LNCAP (cell line): Measurements from ENCODE around the gene SNED1.

Experiments
- TF ChIP-seq, protein P1 (sequence below): fragments of 450-650 bp; IDR thresholded peaks from 2 replicates; pipeline ENCODE4 v1.5.1; 2017; ENCODE audit warnings: mild to moderate bottlenecking

SNED1 gene

GRCh38 chr2:240999873-241000541 lies 1.6 kb downstream of the SNED1 start:
- TF ChIP-seq, protein P1, sequence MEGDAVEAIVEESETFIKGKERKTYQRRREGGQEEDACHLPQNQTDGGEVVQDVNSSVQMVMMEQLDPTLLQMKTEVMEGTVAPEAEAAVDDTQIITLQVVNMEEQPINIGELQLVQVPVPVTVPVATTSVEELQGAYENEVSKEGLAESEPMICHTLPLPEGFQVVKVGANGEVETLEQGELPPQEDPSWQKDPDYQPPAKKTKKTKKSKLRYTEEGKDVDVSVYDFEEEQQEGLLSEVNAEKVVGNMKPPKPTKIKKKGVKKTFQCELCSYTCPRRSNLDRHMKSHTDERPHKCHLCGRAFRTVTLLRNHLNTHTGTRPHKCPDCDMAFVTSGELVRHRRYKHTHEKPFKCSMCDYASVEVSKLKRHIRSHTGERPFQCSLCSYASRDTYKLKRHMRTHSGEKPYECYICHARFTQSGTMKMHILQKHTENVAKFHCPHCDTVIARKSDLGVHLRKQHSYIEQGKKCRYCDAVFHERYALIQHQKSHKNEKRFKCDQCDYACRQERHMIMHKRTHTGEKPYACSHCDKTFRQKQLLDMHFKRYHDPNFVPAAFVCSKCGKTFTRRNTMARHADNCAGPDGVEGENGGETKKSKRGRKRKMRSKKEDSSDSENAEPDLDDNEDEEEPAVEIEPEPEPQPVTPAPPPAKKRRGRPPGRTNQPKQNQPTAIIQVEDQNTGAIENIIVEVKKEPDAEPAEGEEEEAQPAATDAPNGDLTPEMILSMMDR, result no peak

DNA sequence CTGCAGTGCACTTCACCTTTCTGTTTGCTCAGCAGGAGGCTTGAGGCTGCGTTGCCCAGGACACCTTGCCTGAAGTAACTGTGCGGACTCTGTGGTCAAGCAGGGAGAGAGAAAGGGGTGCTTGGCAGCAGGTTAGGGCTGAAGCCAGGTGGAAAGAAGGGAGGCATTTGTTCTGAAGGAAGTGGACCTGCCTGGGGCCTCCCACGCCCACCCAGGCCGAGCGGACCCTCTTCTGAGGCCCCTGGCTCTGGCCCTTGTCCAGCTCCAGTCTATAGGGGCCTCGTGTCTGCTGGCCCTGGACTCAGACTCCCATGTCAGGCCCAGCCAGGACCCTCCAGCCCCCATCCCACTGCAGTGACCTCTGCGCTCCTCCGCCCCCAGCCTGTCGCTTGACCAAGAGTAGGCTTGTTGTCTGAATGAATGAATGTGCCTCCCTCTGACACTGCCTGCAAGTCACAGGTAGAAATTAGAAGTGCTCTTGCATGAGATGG lies 2.5 kb downstream of the SNED1 start:
- TF ChIP-seq, protein P1, result no peak

DNA sequence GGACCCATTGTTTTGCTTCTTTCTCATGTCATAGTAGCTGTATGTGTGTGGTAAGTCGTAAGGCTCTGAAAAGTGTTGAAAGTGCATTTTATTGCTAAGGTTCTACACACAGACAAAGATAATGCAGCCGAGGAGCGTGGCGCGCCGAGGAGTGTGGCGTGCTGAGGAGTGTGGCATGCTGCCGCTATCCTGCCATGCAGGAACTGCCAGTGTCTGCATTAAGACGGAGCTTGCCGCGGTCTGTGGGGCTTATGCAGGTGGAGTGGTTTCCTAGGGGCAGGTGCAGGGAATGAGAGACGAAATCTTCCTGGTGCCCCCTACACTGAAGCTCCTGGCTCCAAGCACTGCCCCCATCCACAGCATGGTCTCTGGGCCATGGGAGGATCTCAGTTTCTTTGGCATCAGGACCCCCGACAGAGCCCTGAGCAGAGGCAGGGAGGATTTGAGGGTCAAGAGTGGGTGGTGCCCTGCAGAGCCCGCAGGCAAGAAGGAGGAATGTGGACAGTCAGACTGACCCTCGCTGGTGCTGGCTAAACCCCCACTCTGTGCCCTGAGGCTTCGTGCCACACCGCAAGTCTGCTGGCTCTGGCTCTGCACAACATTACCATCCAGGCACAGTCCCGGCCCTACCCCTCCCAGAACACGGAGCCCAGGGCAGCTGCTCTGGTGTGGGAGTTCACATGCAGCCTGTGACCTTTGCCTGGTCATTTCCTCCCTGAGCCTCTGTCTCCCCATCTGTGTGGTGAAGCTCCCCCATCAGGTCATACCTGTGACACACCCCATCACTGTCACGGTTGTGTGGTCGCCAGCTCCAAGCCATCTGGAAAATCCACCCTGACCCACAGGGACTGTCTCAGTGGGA lies 3.2 kb downstream of the SNED1 start:
- TF ChIP-seq, protein P1, result no peak

- TF ChIP-seq, protein P1, result no peak
These were observed 4.0 kb downstream of the SNED1 start for GRCh38 chr2:241002275-241003046.

- TF ChIP-seq, protein P1, result no peak
These were observed 4.6 kb downstream of the SNED1 start for GRCh38 chr2:241003047-241003360.

GRCh38 chr2:241003369-241003768 lies 5.0 kb downstream of the SNED1 start:
- TF ChIP-seq, protein P1, result no peak

GRCh38 chr2:241003830-241004564 lies 5.6 kb downstream of the SNED1 start:
- TF ChIP-seq, protein P1, result no peak
